ENCODE results near the gene LRRC45. TPM values are rescaled to one million over a fixed set of nuclear protein-coding genes. Genes with fewer than 3 reads are reported as not detected.
A peak's percentile ranks its signal among the peaks of the same experiment; 100 is the strongest.

The LRRC45 gene
- total RNA-seq, 1 experiment from 2014 or later = 38.1 TPM

DNA sequence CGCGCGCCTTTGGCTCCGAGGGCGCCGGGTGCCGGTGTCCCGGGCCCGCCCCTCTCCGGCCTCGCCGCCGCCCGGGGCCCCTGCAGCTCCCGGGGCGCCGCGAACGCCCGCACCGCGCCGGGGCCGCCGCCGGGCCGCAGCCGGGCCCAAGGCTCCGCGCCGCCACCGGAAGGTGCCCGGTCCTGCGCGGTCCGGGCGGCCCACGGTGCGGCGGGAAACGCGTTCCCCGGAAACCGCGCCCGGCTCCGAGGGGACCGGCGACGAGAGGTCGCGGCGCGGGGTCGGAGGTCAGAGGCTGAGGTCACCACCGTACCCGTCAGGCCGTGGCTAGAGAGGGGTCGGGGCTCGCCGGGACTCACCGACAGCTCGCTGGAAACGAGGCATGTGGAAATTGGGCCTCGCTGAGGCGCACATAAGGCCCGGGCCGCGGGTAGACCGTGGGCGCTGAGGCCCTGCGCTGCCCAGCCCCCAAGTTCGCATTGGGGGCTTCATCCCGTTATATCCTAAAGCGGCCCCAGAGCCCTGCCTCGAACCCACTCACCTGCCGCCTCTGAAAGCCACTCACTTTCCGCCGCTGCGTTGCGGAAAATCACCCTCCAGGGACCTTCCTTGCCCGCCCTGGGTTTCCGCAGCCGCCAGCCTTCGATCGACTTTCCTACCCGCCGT is 42.7 kb downstream of the LRRC45 start, which contains the start of gene DUS1L (continued):
- TF ChIP-seq, protein P1, sequence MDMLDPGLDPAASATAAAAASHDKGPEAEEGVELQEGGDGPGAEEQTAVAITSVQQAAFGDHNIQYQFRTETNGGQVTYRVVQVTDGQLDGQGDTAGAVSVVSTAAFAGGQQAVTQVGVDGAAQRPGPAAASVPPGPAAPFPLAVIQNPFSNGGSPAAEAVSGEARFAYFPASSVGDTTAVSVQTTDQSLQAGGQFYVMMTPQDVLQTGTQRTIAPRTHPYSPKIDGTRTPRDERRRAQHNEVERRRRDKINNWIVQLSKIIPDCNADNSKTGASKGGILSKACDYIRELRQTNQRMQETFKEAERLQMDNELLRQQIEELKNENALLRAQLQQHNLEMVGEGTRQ (CRISPR knock-in tag; IDR thresholded peaks at IDR 0.05) = peak; percentile 31; the same call in 1 of the 2 replicates
- TF ChIP-seq, protein P2, sequence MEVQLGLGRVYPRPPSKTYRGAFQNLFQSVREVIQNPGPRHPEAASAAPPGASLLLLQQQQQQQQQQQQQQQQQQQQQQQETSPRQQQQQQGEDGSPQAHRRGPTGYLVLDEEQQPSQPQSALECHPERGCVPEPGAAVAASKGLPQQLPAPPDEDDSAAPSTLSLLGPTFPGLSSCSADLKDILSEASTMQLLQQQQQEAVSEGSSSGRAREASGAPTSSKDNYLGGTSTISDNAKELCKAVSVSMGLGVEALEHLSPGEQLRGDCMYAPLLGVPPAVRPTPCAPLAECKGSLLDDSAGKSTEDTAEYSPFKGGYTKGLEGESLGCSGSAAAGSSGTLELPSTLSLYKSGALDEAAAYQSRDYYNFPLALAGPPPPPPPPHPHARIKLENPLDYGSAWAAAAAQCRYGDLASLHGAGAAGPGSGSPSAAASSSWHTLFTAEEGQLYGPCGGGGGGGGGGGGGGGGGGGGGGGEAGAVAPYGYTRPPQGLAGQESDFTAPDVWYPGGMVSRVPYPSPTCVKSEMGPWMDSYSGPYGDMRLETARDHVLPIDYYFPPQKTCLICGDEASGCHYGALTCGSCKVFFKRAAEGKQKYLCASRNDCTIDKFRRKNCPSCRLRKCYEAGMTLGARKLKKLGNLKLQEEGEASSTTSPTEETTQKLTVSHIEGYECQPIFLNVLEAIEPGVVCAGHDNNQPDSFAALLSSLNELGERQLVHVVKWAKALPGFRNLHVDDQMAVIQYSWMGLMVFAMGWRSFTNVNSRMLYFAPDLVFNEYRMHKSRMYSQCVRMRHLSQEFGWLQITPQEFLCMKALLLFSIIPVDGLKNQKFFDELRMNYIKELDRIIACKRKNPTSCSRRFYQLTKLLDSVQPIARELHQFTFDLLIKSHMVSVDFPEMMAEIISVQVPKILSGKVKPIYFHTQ (CRISPR knock-in tag; IDR thresholded peaks at IDR 0.05) = no peak
- peak; percentile 56; the same call in 1 of the 2 replicates for TF ChIP-seq ETV6 (CRISPR knock-in tag; IDR thresholded peaks at IDR 0.05)
- no peak for TF ChIP-seq ZNF138 (CRISPR knock-in tag; conservative IDR thresholded peaks at IDR 0.05)
- peak; percentile 56; the same call in 1 of the 2 replicates for TF ChIP-seq CREM (CRISPR knock-in tag; IDR thresholded peaks at IDR 0.05)
- TF ChIP-seq, protein P3, sequence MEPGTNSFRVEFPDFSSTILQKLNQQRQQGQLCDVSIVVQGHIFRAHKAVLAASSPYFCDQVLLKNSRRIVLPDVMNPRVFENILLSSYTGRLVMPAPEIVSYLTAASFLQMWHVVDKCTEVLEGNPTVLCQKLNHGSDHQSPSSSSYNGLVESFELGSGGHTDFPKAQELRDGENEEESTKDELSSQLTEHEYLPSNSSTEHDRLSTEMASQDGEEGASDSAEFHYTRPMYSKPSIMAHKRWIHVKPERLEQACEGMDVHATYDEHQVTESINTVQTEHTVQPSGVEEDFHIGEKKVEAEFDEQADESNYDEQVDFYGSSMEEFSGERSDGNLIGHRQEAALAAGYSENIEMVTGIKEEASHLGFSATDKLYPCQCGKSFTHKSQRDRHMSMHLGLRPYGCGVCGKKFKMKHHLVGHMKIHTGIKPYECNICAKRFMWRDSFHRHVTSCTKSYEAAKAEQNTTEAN (CRISPR knock-in tag; IDR thresholded peaks at IDR 0.05) = peak; percentile 60; the same call in 1 of the 2 replicates
- TF ChIP-seq, protein P4, sequence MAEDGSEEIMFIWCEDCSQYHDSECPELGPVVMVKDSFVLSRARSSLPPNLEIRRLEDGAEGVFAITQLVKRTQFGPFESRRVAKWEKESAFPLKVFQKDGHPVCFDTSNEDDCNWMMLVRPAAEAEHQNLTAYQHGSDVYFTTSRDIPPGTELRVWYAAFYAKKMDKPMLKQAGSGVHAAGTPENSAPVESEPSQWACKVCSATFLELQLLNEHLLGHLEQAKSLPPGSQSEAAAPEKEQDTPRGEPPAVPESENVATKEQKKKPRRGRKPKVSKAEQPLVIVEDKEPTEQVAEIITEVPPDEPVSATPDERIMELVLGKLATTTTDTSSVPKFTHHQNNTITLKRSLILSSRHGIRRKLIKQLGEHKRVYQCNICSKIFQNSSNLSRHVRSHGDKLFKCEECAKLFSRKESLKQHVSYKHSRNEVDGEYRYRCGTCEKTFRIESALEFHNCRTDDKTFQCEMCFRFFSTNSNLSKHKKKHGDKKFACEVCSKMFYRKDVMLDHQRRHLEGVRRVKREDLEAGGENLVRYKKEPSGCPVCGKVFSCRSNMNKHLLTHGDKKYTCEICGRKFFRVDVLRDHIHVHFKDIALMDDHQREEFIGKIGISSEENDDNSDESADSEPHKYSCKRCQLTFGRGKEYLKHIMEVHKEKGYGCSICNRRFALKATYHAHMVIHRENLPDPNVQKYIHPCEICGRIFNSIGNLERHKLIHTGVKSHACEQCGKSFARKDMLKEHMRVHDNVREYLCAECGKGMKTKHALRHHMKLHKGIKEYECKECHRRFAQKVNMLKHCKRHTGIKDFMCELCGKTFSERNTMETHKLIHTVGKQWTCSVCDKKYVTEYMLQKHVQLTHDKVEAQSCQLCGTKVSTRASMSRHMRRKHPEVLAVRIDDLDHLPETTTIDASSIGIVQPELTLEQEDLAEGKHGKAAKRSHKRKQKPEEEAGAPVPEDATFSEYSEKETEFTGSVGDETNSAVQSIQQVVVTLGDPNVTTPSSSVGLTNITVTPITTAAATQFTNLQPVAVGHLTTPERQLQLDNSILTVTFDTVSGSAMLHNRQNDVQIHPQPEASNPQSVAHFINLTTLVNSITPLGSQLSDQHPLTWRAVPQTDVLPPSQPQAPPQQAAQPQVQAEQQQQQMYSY (CRISPR knock-in tag; IDR thresholded peaks at IDR 0.05) = no peak
- TF ChIP-seq ZNF121 (CRISPR knock-in tag; IDR thresholded peaks at IDR 0.05) = peak; percentile 20; the same call in 1 of the 2 replicates
- TF ChIP-seq, protein P5, sequence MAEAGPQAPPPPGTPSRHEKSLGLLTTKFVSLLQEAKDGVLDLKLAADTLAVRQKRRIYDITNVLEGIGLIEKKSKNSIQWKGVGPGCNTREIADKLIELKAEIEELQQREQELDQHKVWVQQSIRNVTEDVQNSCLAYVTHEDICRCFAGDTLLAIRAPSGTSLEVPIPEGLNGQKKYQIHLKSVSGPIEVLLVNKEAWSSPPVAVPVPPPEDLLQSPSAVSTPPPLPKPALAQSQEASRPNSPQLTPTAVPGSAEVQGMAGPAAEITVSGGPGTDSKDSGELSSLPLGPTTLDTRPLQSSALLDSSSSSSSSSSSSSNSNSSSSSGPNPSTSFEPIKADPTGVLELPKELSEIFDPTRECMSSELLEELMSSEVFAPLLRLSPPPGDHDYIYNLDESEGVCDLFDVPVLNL (CRISPR knock-in tag; IDR thresholded peaks at IDR 0.05; ENCODE audit: borderline replicate concordance, low read depth) = 0 out of 2 replicates have a peak, but pooled peaks have one; percentile 43
- TF ChIP-seq NR1H2 (CRISPR knock-in tag; IDR thresholded peaks at IDR 0.05) = no peak
- TF ChIP-seq TP53 (CRISPR knock-in tag; IDR thresholded peaks at IDR 0.05) = peak; percentile 68; the same call in 1 of the 2 replicates
- TF ChIP-seq PRRX2 (CRISPR knock-in tag; IDR thresholded peaks at IDR 0.05) = peak; percentile 26; the same call in 1 of the 2 replicates
- TF ChIP-seq ESRRA (CRISPR knock-in tag; IDR thresholded peaks at IDR 0.05; ENCODE audit: borderline replicate concordance) = peak; percentile 84; the same call in 1 of the 2 replicates
- TF ChIP-seq, protein P6, sequence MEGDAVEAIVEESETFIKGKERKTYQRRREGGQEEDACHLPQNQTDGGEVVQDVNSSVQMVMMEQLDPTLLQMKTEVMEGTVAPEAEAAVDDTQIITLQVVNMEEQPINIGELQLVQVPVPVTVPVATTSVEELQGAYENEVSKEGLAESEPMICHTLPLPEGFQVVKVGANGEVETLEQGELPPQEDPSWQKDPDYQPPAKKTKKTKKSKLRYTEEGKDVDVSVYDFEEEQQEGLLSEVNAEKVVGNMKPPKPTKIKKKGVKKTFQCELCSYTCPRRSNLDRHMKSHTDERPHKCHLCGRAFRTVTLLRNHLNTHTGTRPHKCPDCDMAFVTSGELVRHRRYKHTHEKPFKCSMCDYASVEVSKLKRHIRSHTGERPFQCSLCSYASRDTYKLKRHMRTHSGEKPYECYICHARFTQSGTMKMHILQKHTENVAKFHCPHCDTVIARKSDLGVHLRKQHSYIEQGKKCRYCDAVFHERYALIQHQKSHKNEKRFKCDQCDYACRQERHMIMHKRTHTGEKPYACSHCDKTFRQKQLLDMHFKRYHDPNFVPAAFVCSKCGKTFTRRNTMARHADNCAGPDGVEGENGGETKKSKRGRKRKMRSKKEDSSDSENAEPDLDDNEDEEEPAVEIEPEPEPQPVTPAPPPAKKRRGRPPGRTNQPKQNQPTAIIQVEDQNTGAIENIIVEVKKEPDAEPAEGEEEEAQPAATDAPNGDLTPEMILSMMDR (IDR thresholded peaks at IDR 0.05) = no peak
- TF ChIP-seq GABPB1 (CRISPR knock-in tag; IDR thresholded peaks at IDR 0.05) = peak; percentile 90

All from WTC11 (cell line).